ENCODE results near the gene CCDC6.
A peak's percentile ranks its signal among the peaks of the same experiment; 100 is the strongest.

CCDC6 gene

DNA sequence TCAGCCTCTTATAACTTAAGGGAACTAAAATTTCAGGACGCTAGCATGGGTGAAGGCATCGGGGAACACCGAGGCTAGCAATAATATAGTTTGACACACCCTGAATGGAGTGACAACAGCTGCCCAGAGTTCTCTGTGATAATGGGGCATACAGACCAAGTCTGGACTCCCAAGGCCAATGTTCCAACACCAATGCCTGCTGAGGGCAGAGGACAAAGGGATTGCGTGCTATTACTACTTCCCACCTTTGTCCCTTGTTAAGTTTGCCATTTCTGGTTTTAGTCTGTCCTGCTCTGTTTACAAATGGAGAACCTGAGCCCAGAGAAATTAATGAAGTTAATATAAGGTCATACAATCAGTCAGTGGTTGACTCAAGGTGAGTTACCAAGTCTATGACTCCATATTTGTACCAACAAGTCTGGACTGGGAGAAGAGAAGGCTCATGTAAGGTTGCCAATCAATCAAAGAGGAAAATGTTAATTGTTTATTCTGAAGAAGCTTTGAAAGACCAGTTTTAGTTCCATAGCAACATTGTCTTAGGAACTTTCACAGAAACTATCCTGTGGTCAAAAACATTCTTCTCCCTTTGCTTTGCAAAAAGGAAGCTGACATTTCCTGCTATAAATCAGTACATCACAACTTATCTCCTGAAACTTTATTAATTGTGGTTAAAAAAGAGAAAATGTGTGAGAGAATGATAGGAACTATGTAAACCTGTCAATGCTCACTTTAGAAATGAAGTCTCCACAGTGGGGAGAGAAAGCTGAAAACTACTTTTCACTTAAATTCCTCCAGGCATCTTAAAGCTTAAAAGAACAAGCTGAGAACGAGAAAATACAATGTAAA, 74.5 kb downstream of the CCDC6 start:
- DNase-seq (ENCODE audit: low read depth): no peak
- TF ChIP-seq, protein P1, sequence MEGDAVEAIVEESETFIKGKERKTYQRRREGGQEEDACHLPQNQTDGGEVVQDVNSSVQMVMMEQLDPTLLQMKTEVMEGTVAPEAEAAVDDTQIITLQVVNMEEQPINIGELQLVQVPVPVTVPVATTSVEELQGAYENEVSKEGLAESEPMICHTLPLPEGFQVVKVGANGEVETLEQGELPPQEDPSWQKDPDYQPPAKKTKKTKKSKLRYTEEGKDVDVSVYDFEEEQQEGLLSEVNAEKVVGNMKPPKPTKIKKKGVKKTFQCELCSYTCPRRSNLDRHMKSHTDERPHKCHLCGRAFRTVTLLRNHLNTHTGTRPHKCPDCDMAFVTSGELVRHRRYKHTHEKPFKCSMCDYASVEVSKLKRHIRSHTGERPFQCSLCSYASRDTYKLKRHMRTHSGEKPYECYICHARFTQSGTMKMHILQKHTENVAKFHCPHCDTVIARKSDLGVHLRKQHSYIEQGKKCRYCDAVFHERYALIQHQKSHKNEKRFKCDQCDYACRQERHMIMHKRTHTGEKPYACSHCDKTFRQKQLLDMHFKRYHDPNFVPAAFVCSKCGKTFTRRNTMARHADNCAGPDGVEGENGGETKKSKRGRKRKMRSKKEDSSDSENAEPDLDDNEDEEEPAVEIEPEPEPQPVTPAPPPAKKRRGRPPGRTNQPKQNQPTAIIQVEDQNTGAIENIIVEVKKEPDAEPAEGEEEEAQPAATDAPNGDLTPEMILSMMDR (conservative IDR thresholded peaks at IDR 0.05; ENCODE audit: low read depth, low read length): no peak
- H3K4me3 ChIP-seq (ENCODE audit: low read depth, low read length): no peak overlapping the region

DNA sequence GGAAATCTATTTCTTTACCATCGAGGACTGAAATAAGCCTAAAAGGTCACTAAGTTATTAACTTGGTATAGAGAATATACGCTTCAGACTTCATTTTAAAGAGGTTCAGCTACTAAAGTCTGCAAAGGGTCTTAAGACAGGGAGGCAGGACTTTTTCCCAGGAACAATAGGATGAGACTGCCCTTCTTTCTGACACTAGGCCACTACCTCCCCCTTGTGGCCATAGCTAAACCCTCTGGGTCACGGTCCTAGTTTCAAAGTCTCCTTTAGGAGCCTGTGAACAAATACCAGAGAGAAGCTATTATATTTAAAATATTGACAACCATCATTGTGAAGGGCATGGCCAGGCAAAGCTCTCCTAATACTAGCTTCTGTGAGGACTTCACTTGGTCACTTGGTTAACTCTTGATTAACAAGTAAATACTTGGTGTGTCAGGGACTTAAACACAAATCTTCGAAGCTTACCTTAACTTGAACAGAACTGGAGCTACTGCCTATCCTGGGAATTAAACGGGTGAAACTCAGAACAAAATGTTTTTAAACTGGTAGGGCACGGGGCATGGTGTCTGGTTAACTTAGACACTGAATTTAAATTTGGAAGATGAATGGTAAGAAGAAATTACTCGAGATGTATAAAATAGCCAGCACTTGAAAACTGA, 75.6 kb downstream of the CCDC6 start:
- TF ChIP-seq, protein P1 (conservative IDR thresholded peaks at IDR 0.05; ENCODE audit: low read depth, low read length): peak; percentile 93
- peak; percentile 73 for DNase-seq (ENCODE audit: low read depth)
- H3K4me3 ChIP-seq (ENCODE audit: low read depth, low read length): no peak overlapping the region

DNA sequence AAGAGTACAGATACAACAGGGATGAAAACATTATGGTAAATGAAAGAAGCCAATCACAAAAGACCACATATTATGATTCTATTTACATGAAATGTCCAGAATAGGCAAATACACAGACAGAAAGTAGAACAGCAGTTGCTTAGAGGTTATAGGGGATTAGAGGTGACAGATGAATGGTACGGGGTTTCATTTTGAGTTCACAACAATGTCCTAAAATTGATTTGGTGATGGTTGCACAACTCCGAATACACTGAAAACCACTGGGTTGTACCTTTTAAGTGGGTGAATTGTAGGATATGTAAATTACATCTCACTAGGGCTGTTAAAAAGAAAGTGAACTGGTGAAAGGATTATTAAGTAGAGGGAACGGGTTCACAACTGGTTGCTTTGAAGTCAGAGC, 76.8 kb downstream of the CCDC6 start:
- H3K4me3 ChIP-seq (ENCODE audit: low read depth, low read length): no peak overlapping the region
- TF ChIP-seq, protein P1 (conservative IDR thresholded peaks at IDR 0.05; ENCODE audit: low read depth, low read length): no peak
- DNase-seq (ENCODE audit: low read depth): no peak

DNA sequence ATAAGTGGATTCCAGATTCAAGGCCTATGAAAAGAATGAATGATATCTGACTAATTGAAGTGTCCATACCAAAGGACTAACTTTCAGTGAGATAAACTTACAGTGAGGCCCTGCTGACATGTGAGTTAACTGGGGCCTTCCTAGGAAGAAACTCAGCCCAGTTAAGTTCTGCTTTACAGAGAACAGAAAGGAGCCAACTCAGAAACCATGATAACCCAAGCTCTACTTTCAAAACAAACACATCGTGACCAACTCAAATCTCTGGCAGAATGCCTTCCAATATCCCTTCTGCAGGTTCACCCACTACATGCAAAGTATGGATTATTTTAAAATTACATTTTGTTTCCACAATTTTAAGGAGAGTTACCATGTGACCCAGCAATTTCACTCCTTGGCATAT, 77.3 kb downstream of the CCDC6 start:
- H3K4me3 ChIP-seq (ENCODE audit: low read depth, low read length): no peak overlapping the region
- TF ChIP-seq, protein P1 (conservative IDR thresholded peaks at IDR 0.05; ENCODE audit: low read depth, low read length): no peak
- peak; percentile 25 for DNase-seq (ENCODE audit: low read depth)

DNA sequence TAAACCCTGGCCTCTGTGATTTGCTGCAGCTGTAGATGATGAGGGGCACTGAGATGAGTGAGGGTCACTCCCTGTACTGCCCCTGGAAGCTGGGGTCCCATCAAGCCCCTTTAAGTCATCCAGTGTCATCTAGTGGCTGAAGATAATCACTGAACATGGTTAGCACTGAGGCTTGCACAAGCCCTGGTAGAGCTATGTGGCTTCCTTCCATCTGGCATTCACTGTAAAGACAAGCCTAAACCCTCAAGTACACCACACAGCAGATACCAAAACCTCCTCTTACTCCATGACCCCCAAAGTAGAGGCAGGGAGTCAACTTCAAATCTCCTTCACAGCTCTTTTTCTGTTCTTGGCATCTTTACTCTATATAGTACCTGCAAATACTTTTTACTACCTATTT, 80.4 kb downstream of the CCDC6 start:
- H3K4me3 ChIP-seq (ENCODE audit: low read depth, low read length): no peak overlapping the region
- TF ChIP-seq, protein P1 (conservative IDR thresholded peaks at IDR 0.05; ENCODE audit: low read depth, low read length): no peak
- DNase-seq (ENCODE audit: low read depth): peak; percentile 26

DNA sequence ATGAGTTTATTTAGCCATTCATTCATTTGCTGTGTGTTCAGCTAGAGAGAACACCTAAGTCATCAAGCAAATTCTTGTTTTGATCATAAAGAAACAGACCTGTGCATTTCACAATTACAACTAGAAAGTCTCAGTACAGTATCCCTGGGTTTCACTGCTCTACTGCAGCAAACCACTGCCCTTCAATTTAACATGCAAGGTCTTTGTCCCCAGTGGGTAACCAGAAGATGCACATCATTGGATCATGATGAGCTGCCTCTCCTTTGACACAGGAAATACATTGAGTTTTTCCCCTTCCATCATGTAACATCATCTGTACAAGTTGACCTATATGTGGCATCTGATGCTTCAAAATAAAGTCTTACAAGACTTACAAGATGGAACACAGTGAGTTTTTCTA, 82.6 kb downstream of the CCDC6 start:
- no peak for DNase-seq (ENCODE audit: low read depth)
- no peak overlapping the region for H3K4me3 ChIP-seq (ENCODE audit: low read depth, low read length)
- TF ChIP-seq, protein P1 (conservative IDR thresholded peaks at IDR 0.05; ENCODE audit: low read depth, low read length): no peak
